NCI-H345 treated with DMSO at 0.1 percent for 48 hours (cell line): ENCODE results near the gene STK24.

Experiments
- DNase-seq: peaks from one replicate; lab custom pipeline; 2025; ENCODE audit not compliant: unreplicated experiment; lab: John Stamatoyannopoulos, UW

Gene STK24

DNA sequence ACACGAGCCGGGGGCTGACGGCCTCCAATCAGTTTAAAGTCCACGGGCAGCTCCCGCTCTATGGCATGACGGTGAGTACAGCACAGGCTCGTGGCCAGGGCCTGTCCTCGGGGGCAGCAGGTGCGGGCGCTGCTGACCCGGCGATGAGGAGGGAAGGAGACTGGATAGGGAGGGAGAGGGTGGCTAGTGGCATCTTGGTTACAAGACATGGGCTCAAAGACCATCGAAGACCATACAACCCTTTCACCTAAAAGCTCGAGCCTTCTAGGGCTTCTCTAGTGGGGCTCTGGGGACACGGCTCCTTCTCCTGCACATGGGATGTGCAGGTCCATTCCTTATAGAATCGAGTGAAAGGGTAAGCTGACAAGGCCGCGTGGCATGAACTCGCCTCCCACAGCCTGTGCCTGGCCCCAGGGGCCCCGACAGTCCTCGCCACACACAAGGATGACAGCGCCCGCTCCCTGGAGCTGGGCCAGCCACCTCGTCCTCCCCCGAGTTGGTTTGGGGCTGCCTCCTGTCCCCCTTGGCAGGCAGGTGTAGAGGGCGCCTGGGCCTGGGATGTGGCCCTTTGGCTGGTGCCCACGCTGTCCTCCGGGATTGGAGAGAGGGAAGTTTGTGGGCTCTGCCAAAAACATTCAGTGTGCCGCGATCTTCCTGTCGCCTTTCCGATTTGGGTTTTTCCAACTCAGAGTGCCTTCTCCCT is 137.6 kb downstream of the STK24 start:
- no peak for DNase-seq

DNA sequence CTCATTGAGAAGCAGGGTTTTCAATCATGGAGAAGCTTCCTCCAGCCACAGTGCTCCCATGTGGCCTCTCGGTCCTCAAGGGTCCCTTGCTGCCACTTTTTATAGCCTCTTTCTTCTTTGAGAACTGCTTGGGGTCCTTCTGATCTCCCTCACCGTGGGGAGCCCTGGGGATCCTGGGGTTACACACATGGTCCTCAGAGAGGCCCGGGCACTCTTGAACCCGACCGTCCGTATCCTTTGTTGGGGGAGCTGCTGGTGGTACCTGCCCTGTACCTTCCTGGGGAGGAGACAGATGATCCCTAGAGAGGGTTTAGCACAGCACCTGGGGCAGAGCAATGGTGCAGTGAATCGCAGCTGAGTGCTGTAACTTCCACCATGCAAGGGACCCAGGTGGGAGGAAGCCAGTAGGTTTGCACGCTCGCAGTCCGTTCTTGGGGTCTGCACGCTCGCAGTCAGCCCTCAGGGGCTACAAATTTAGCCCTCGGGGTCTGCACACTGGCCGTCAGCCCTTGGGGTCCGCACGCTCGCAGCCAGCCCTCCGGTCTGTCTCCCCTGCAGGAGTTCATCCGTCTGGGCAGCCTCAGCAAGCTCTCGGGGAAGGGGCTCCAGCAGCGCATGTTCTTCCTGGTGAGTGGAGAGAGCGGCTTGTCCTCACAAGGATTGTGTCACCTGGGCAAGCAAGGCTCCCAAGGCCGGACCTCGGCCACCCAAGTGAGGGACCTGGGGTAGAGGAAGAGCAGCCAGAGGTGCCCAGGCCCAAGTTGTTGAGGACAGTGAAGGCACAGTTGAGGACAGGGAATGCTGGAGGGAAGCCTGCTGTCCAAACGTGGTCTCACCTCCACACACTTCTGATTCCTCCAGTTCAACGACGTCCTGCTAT is 138.4 kb downstream of the STK24 start:
- DNase-seq, result no peak

DNA sequence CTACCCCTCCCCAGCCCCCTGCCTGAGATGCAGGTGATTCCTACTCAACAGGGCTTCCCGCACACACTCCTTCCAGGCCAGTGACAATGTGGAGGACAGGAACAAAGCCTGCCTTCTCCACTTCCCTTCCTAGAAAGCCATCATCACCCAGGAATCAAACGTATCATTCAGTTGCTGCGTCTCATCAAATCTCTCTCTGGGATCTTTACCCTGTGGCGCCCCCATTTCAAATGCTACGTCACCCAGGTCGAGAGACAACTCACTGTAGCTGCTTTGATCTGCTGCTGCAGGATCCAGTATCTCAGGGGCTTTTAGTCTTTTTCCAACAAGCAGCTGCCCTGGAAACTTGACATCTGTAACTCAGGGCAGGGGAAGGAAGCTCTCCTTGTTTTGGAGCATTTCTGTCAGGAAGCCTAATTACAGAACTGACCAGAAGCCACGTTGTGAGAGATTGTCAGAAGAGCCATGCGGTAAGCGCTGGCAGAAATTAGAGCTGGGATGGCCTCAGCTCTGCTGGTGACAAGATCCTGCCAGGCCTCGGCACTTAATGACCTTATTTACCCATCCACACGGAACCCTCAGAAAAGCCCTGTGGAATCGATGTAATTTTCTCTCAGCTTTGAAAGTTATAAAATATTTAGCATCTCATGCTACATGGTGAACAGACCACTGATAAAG is 140.5 kb downstream of the STK24 start:
- no peak for DNase-seq

DNA sequence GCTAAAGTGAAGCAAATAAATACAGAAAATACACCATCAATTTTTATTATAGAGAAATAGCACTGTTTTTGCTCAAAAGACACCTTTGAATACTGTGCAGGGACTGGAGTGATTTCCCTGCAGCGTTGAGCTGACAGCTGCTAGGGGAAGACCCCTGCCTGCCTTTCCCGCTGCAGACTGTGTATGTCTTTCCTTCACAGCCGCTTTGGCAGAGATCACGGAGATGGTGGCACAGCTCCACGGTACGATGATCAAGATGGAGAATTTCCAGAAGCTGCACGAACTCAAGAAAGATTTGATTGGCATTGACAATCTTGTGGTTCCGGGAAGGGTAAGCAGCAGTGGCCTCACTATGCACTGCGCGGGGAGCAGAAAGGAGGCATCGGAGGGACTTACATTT is 141.5 kb downstream of the STK24 start:
- DNase-seq, result no peak

GRCh38 chr13:98434060-98434459 is 142.8 kb downstream of the STK24 start:
- DNase-seq, result no peak

DNA sequence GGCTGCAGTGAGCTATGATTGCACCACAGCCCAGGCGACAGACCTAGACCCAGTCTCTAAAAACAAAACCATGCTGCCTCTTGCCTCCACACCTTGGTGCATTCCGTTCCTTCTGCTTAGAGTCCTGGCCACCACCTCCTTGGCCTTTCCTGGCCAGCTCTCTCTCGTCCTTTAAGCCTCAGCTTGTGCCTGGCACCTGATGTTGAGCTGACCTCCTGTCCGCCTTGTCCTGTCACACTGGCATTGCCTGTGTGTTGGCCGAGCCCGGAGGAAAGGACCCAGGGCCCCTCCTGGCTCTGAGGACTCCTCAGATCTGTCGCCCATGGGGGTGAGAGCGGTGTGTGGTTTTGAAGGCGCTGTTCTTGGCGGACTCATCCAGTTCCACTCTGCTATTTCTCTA is 143.3 kb downstream of the STK24 start:
- no peak for DNase-seq

- no peak for DNase-seq
These were observed 144.3 kb downstream of the STK24 start for GRCh38 chr13:98432638-98433037.

DNA sequence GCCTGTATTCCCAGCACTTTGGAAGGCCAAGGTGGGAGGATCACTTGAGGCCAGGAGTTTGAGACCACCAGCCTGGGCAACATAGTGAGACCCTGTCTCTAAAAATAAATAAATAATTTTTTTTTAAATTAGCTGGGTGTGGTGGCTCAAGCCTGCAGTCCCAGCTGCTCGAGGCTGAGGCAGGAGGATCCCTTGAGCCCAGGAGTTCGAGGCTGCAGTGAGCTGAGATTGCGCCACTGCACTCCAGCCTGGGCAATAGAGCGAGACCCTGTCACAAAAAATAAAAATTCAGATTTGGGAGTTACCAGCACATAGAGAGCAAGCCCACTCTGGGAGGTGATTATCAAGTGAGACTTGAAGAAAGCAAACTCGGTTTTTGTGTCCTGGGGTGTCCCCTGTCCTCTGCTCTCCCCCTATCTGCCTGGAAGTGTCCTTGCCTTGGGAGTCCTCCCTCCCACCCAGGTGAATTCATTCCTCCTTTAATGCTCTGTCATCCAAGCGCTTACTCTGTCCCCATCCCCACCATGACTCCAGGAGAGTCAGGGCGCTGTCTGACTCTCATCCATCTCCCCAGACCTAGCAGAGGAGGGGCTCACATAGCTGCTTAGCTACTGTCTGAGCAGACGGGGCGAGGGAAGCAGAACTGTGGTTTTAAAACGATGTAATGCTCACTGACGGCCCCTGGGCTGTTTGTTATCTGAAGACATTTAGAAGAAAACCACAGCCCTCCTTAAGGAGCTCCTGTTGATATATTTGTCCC is 146.8 kb downstream of the STK24 start:
- DNase-seq, result no peak

- no peak for DNase-seq
These were observed 147.4 kb downstream of the STK24 start for GRCh38 chr13:98429531-98429930.

- DNase-seq, result no peak
These were observed 147.8 kb downstream of the STK24 start for GRCh38 chr13:98429081-98429480.

DNA sequence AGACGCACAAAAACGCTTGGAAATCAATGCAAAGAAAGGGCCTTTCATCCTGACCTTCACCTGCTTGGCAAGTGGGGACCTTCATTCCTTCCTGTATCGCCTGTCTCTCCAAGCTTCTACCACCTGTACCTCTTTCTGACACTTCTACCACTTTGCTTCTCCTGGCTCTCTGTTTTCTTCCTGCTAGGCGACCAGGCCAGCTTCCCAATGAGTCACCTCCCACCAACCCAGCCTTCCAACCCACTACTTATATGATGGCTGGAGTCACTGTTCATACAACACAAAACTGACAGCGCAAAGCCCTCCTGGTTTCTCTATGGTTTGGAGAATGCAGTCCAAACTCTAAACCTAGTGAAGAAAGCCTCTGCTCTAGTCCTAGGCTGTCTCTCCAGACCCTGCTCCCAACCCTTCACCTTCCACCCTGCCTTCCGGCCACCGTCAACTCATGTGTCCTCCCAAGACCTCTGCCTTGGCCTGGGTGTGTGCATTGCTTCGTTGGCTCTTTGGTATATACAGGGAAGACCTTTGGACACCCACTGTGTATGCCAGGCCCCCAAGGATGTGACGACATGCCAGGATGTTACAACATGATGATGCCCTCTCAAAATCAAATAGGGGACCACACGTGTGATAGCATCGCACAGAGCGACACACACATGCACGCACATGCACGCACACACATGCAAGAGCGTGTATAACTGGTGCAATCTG is 148.5 kb downstream of the STK24 start:
- DNase-seq, result no peak

- DNase-seq, result no peak
These were observed 149.4 kb downstream of the STK24 start for GRCh38 chr13:98427331-98427995.

- no peak for DNase-seq
These were observed 153.5 kb downstream of the STK24 start for GRCh38 chr13:98423417-98423816.

GRCh38 chr13:98422046-98422445 is 154.9 kb downstream of the STK24 start:
- no peak for DNase-seq

DNA sequence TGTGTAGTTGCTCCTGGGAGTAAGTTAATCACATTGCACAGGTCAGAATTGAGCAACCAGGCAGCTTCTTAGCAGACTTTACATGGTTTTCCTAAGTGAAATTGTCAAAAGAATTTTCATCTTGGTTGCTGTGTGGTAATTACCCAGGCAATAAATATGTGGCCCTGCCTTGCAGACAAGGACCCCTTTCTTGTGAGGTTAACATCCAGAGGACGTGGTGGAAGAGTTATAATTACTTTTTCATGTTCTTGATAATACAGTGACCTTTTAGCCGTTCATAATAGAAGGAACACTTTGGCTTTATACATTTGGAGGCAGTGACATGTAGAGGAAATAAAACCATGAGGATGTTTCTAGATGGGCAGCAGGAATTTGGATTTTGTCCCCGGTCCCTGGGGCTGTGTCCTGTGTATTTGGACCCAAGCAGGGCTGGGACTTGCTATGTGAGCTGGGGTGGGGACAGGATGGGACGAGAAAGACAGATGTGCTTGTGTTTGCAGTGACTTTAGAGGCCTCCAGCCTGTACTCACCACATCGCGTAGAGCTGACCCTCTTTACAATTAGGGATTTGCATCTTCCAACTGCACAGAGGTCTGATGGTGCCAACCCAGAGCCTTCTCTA is 156.2 kb downstream of the STK24 start:
- no peak for DNase-seq

DNA sequence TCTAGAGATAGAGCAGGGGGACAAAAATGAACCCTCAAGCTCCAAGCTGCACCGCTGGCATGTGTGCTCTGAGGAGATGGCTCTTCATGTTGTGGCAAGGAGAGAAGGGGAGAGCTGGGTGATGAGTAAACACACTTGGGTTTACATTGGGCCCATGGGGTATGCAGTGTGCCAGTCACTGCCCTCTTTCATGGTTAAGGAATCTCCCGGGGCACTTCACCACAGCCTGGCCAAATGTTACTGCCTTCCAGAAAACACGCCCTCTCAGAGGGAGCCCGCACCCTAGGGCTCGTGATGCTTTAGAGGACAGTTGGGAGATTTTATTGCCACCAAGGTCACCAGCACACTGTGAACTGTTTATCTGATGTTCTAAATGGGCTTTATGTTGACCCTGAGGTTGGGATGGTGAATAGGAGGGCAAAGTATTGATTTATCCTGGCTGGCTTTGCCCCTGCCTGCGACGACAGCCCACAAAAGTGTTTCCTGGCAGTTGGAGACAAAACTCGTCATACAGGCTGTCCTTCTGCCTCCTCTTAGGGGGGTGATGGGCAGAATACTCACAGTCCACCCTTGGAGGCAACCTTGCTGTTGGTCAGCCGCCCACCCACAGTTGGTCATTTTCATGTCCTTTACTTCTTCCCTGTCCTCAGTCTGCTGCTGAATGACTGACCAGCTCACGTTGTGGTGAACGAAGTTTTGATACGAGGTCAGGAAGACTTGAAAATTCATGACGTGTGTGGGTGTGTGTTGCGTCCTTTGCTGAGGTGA is 156.9 kb downstream of the STK24 start:
- no peak for DNase-seq

GRCh38 chr13:98416408-98416807 is 160.5 kb downstream of the STK24 start:
- DNase-seq, result peak; percentile 84

- no peak for DNase-seq
These were observed 161.4 kb downstream of the STK24 start for GRCh38 chr13:98415326-98416070.
